GM12878 (cell line): ENCODE data around the gene THRB. TPM values are rescaled to one million over a fixed set of nuclear protein-coding genes. Genes with fewer than 3 reads are reported as not detected.

Experiments
- ATAC-seq: fragments of 200-7000 bp; cut with Tn5 transposase; 3 replicates; pipeline ENCODE4 v1.9.1; 2020; ENCODE audit warnings: mild to moderate bottlenecking, moderate library complexity
- BruUV-seq: library from RNA; stranded (reverse); fragments of 400-500 nt; replicated peaks from 2 replicates; lab custom pipeline; 2021; lab: Mats Ljungman, UMichigan
- CTCF ChIA-PET: fragments of 300-600 bp; sonication (Branson Sonifier 250); formaldehyde crosslinking; extraction: SDS; loops from one replicate; lab custom pipeline; 2021; ENCODE audit warnings: inconsistent platforms; lab: Yijun Ruan, JAX
- POLR2A ChIA-PET: fragments of 350-600 bp; formaldehyde crosslinking; extraction: SDS; loops from one replicate; lab custom pipeline; 2021; ENCODE audit warnings: inconsistent platforms; lab: Charles Lee
- RAD21 ChIA-PET: fragments of 300-600 bp; sonication (Branson Sonifier 250); formaldehyde crosslinking; loops from one replicate; lab custom pipeline; 2023; ENCODE audit warnings: antibody characterized with exemption; ENCODE audit not compliant: unreplicated experiment; lab: Charles Lee
- SMC1A ChIA-PET: fragments of 300-600 bp; sonication (Branson Sonifier 250); formaldehyde crosslinking; loops from one replicate; lab custom pipeline; 2023; ENCODE audit not compliant: unreplicated experiment, uncharacterized antibody; lab: Charles Lee
- DNase-seq: peaks from one replicate; pipeline ENCODE4 v3.0.0-alpha.2; 2011; ENCODE audit warnings: low read depth, low spot score
- FAIRE-seq: peaks from 3 replicates; lab custom pipeline; 2011; peaks lifted over from hg19 to GRCh38; lab: Jason Lieb, UNC
- H2AFZ ChIP-seq: 2 replicates; pipeline ENCODE4 v1.6.0; 2011; ENCODE audit warnings: low read depth, low read length, control low read depth; ENCODE audit not compliant: control insufficient read depth
- H3K27ac ChIP-seq: 2 replicates; pipeline ENCODE4 v1.5.1; 2011; ENCODE audit warnings: control low read depth; ENCODE audit not compliant: control insufficient read depth, insufficient read depth
- H3K27me3 ChIP-seq, 2 experiments: replicated peaks in 1 of 2; 2 replicates each; pipeline versions ENCODE4 v1.6.0 to v1.6.1; 2011; ENCODE audit warnings: low read length in 1 of 2; ENCODE audit not compliant: control insufficient read depth in 2 of 2, insufficient read depth in 2 of 2
- H3K36me3 ChIP-seq, 2 experiments: 2 replicates each; pipeline ENCODE4 v1.5.1; 2011; ENCODE audit warnings: low read length in 1 of 2; ENCODE audit not compliant: control insufficient read depth in 2 of 2, insufficient read depth in 2 of 2
- H3K4me1 ChIP-seq: 2 replicates; pipeline ENCODE4 v1.6.1; 2011; ENCODE audit warnings: mild to moderate bottlenecking, low read length, moderate library complexity, mixed read lengths; ENCODE audit not compliant: control insufficient read depth, insufficient read depth
- H3K4me2 ChIP-seq: 2 replicates; pipeline ENCODE4 v1.6.0; 2011; ENCODE audit warnings: control low read depth; ENCODE audit not compliant: control insufficient read depth, insufficient read depth
- H3K4me3 ChIP-seq: fragments of 200-600 bp; sonication (generic); 2 replicates; pipeline ENCODE4 v1.5.1; 2016
- H3K79me2 ChIP-seq: 2 replicates; pipeline ENCODE4 v1.6.0; 2011; ENCODE audit warnings: low read length; ENCODE audit not compliant: control insufficient read depth, insufficient read depth
- H3K9ac ChIP-seq: 2 replicates; pipeline ENCODE4 v1.8.0; 2011; ENCODE audit warnings: low read length, control low read depth, mixed read lengths; ENCODE audit not compliant: control insufficient read depth, insufficient read depth
- H3K9me3 ChIP-seq: replicated peaks from 3 replicates; pipeline ENCODE4 v1.5.1; 2011; ENCODE audit warnings: mild to moderate bottlenecking, low read length; ENCODE audit not compliant: control insufficient read depth, insufficient read depth
- H4K20me1 ChIP-seq: 2 replicates; pipeline ENCODE4 v1.6.0; 2011; ENCODE audit not compliant: control insufficient read depth, insufficient read depth
- CHD4 ChIP-seq: fragments of 200-600 bp; sonication (generic); IDR thresholded peaks from 2 replicates; pipeline ENCODE4 v1.6.1; 2016; ENCODE audit warnings: mild to moderate bottlenecking
- GATAD2B ChIP-seq: fragments of 450-650 bp; conservative IDR thresholded peaks from 2 replicates; pipeline ENCODE4 v1.6.1; 2017; ENCODE audit warnings: low read depth, mild to moderate bottlenecking, moderate library complexity
- IKZF1 ChIP-seq: fragments of 450-650 bp; conservative IDR thresholded peaks from 2 replicates; pipeline ENCODE4 v1.6.1; 2017; ENCODE audit warnings: antibody characterized with exemption, mild to moderate bottlenecking
- NFIC ChIP-seq: IDR thresholded peaks from 2 replicates; pipeline ENCODE4 v1.6.1; 2012; ENCODE audit warnings: low read depth, mild to moderate bottlenecking, inconsistent platforms, low read length, moderate library complexity
- PML ChIP-seq: IDR thresholded peaks from 2 replicates; pipeline ENCODE4 v1.6.1; 2012; ENCODE audit warnings: low read length, inconsistent platforms
- POU2F2 ChIP-seq: IDR thresholded peaks from 3 replicates; pipeline ENCODE4 v1.6.1; 2011; ENCODE audit warnings: low read depth, mild to moderate bottlenecking, low read length, borderline replicate concordance
- RFX5 ChIP-seq: IDR thresholded peaks from 2 replicates; pipeline ENCODE4 v1.6.1; 2011; ENCODE audit warnings: low read depth, low read length, improper control_type of control experiment
- TCF12 ChIP-seq: IDR thresholded peaks from 2 replicates; pipeline ENCODE4 v1.6.1; 2011; ENCODE audit warnings: low read depth, mild to moderate bottlenecking, low read length
- ZNF207 ChIP-seq: fragments of 450-650 bp; IDR thresholded peaks from 2 replicates; pipeline ENCODE4 v1.6.1; 2014; ENCODE audit warnings: antibody characterized with exemption, mild to moderate bottlenecking, borderline replicate concordance
- WGBS: methylation state at CpG from one replicate; pipeline ENCODE4 v1.1.6; 2016; ENCODE audit warnings: low lambda C conversion rate; ENCODE audit not compliant: insufficient replicate concordance, insufficient coverage; ENCODE audit errors: missing lambda C conversion rate; 5-methylcytosine and 5-hydroxymethylcytosine counted together
- in situ Hi-C: fragments of 300-500 bp; cut with MboI; formaldehyde crosslinking; loops from 9 replicates; pipeline ENCODE4 v1.14.3; 2018; ENCODE audit warnings: mixed read lengths
- intact Hi-C: fragments of 100-400 bp; cut with micrococcal nuclease; formaldehyde crosslinking; loops from one replicate; pipeline ENCODE4 v1.14.2; 2022; ENCODE audit not compliant: unreplicated experiment
- polyA plus RNA-seq, 11 experiments: library from polyadenylated mRNA; depleted of rRNA in 4 of 11; unstranded in 6 of 11; stranded (reverse) in 5 of 11; fragments of >200 nt; fragmentation: Nextera tagmentation in 4 of 11; fragmentation: Illumina TruSeq in 1 of 11; extraction: Ambion mirVana in 4 of 11; extraction: Trizol in 1 of 11; gene quantifications; 1 replicate in 1 of 11; 2 replicates in 10 of 11; pipeline versions ENCODE4 v1.2.1 to v1.2.3, GENCODE V29; 2011 to 2016; ENCODE audit warnings: inconsistent platforms in 2 of 11, missing spikeins in 2 of 11, low read depth in 1 of 11
- total RNA-seq, 4 experiments: library from RNA; depleted of rRNA in 3 of 4; stranded (reverse); fragments of >200 nt in 3 of 4; fragmentation: Illumina TruSeq in 1 of 4; extraction: Trizol in 1 of 4; gene quantifications; 2 replicates each; pipeline versions ENCODE4 v1.2.1 to v1.2.3, GENCODE V29; 2013 to 2021
- TF ChIP-seq, protein P1 (sequence below): IDR thresholded peaks from 2 replicates; pipeline ENCODE4 v1.6.1; 2012; ENCODE audit warnings: low read depth, low read length, improper control_type of control experiment
- TF ChIP-seq, protein P2 (sequence below): IDR thresholded peaks from 2 replicates; pipeline ENCODE4 v1.6.1; 2011; ENCODE audit warnings: low read depth, low read length, improper control_type of control experiment, borderline replicate concordance
- TF ChIP-seq, protein P3 (sequence below): IDR thresholded peaks from 2 replicates; pipeline ENCODE4 v1.6.1; 2012; ENCODE audit warnings: low read depth, low read length, improper control_type of control experiment
- TF ChIP-seq, protein P4 (sequence below): fragments of 450-650 bp; conservative IDR thresholded peaks from 2 replicates; pipeline ENCODE4 v1.6.1; 2017; ENCODE audit warnings: mild to moderate bottlenecking, moderate library complexity

THRB gene
- total and polyA plus RNA-seq, 10 of the 15 experiments (the other 5 are each of a cell fraction or from before 2014, with no cell fraction given), result 0.05 TPM; not detected in 9

DNA sequence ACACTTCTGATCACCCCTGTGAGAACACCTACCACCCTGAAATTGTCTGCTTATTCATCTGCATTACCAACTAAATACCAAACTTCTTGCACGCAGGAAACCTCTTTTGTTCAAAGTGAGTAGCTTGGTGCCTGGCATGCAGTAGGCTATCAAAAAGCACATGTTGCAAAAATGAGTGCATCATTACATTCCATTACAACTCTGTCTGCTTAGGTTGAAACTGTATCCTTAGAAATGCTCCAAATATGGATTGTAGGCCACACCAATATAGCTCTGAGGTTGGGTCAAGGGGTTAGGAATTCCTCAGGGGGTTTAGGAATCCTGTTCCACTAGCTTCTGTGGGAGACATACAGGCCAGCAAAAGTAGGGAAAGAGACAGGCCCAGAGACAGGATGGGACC is 107.2 kb downstream of the THRB start:
- Histone ChIP-seq H3K4me1 (no peaks in the 10 kb centered on the region), H3K9ac (no peak overlapping the region), H3K4me3 (no peak overlapping the region), H3K79me2 (no peaks in the 10 kb centered on the region), H3K4me2 (no peak overlapping the region), H4K20me1 (no peaks in the 10 kb centered on the region), H2AFZ (no peak overlapping the region), H3K27me3 (no peaks in the 10 kb centered on the region; a peak in 1 of 4 replicates), H3K36me3 (no peaks in the 10 kb centered on the region), H3K27ac (no peak overlapping the region), H3K9me3 (no peaks in the 10 kb centered on the region)
- in situ Hi-C loops (no loop called here), intact Hi-C loops (no loop called here)
- 0% methylated on average over 1 of the region's 1 CpG for WGBS
- DNase-seq (no peak), ATAC-seq (no peak), FAIRE-seq (no peak)
- no TSS peak for BruUV-seq
- ChIA-PET POLR2A (no interaction called here), CTCF (no interaction called here), SMC1A (interaction anchor here (0.8 kb wide), 1 partner anchor 39 kb away, joined by 3 read pairs; no protein-coding TSS in a partner anchor), RAD21 (no interaction called here)
- no peak for TF ChIP-seq GATAD2B

DNA sequence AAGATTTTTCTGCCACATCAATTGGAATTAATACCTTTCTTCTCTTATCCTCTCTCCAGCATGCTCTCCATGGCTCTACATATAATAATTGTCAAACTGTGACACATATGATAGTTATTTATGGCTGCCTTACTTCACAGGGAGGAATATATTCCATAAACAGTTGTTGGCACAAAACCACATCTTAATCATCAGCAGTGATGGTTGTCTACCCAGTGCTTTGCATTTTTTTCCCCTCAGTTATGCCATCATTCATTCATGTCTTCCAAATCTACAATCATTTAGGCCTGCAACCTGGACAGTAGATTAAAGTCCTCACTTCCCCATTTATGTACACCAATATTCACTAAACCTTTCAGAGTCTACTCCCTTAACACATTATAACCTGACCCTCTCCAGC is 107.7 kb downstream of the THRB start:
- Histone ChIP-seq H4K20me1 (no peaks in the 10 kb centered on the region), H3K36me3 (no peaks in the 10 kb centered on the region), H3K4me2 (no peak overlapping the region), H3K9me3 (no peaks in the 10 kb centered on the region), H3K27me3 (no peaks in the 10 kb centered on the region; a peak in 1 of 4 replicates), H3K79me2 (no peaks in the 10 kb centered on the region), H2AFZ (no peak overlapping the region), H3K27ac (no peak overlapping the region), H3K4me3 (no peak overlapping the region), H3K4me1 (no peaks in the 10 kb centered on the region), H3K9ac (no peak overlapping the region)
- ChIA-PET CTCF (no interaction called here), RAD21 (no interaction called here), POLR2A (no interaction called here), SMC1A (no interaction called here)
- DNase-seq (no peak), ATAC-seq (no peak), FAIRE-seq (no peak)
- intact Hi-C loops, result no loop called here
- BruUV-seq, result no TSS peak
- in situ Hi-C loops, result no loop called here
- no peak for TF ChIP-seq CHD4
- TF ChIP-seq, protein P1, sequence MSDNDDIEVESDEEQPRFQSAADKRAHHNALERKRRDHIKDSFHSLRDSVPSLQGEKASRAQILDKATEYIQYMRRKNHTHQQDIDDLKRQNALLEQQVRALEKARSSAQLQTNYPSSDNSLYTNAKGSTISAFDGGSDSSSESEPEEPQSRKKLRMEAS, result no peak
- no peak for TF ChIP-seq ZNF207
- TF ChIP-seq, protein P2, sequence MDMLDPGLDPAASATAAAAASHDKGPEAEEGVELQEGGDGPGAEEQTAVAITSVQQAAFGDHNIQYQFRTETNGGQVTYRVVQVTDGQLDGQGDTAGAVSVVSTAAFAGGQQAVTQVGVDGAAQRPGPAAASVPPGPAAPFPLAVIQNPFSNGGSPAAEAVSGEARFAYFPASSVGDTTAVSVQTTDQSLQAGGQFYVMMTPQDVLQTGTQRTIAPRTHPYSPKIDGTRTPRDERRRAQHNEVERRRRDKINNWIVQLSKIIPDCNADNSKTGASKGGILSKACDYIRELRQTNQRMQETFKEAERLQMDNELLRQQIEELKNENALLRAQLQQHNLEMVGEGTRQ, result no peak
- TF ChIP-seq, protein P3, sequence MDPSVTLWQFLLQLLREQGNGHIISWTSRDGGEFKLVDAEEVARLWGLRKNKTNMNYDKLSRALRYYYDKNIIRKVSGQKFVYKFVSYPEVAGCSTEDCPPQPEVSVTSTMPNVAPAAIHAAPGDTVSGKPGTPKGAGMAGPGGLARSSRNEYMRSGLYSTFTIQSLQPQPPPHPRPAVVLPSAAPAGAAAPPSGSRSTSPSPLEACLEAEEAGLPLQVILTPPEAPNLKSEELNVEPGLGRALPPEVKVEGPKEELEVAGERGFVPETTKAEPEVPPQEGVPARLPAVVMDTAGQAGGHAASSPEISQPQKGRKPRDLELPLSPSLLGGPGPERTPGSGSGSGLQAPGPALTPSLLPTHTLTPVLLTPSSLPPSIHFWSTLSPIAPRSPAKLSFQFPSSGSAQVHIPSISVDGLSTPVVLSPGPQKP, result no peak
- TF ChIP-seq, protein P4, sequence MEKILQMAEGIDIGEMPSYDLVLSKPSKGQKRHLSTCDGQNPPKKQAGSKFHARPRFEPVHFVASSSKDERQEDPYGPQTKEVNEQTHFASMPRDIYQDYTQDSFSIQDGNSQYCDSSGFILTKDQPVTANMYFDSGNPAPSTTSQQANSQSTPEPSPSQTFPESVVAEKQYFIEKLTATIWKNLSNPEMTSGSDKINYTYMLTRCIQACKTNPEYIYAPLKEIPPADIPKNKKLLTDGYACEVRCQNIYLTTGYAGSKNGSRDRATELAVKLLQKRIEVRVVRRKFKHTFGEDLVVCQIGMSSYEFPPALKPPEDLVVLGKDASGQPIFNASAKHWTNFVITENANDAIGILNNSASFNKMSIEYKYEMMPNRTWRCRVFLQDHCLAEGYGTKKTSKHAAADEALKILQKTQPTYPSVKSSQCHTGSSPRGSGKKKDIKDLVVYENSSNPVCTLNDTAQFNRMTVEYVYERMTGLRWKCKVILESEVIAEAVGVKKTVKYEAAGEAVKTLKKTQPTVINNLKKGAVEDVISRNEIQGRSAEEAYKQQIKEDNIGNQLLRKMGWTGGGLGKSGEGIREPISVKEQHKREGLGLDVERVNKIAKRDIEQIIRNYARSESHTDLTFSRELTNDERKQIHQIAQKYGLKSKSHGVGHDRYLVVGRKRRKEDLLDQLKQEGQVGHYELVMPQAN, result no peak
- TF ChIP-seq RFX5, result no peak
- TF ChIP-seq POU2F2, result no peak
- TF ChIP-seq NFIC, result no peak
- TF ChIP-seq IKZF1, result no peak
- TF ChIP-seq TCF12, result no peak
- no peak for TF ChIP-seq PML
- no peak for TF ChIP-seq GATAD2B
